GM18861 (cell line): ENCODE measurements around the gene IL16.

ENCODE experiments used
- ATAC-seq: cut with Tn5 transposase; IDR thresholded peaks from one replicate; pipeline ENCODE4 v1.9.1; 2021; ENCODE audit not compliant: unreplicated experiment

Gene IL16

GRCh38 chr15:81361891-81362290 lies 165.2 kb downstream of the IL16 start:
- no peak for ATAC-seq

DNA sequence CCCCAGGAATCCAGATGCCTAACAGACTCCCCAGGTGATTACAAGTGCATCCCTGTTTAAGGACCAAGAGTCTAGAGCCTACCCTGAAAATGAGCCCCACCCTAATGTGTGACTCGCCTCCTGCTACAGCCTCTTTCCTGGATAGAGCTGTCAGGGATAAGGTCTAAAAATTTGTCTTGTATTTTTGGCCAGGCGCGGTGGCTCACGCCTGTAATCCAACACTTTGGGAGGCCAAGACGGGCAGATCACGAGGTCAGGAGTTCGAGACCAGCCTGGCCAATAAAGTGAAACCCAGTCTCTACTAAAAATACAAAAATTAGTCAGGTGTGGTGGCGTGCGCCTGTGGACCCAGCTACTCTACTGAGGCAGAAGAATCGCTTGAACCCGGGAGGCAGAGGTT lies 166.1 kb downstream of the IL16 start:
- no peak for ATAC-seq

- no peak for ATAC-seq
Measured at GRCh38 chr15:81363276-81363675, 166.6 kb downstream of the IL16 start.
